Measurements from ENCODE around the gene OR6K6.

- TF ChIP-seq, protein P1, sequence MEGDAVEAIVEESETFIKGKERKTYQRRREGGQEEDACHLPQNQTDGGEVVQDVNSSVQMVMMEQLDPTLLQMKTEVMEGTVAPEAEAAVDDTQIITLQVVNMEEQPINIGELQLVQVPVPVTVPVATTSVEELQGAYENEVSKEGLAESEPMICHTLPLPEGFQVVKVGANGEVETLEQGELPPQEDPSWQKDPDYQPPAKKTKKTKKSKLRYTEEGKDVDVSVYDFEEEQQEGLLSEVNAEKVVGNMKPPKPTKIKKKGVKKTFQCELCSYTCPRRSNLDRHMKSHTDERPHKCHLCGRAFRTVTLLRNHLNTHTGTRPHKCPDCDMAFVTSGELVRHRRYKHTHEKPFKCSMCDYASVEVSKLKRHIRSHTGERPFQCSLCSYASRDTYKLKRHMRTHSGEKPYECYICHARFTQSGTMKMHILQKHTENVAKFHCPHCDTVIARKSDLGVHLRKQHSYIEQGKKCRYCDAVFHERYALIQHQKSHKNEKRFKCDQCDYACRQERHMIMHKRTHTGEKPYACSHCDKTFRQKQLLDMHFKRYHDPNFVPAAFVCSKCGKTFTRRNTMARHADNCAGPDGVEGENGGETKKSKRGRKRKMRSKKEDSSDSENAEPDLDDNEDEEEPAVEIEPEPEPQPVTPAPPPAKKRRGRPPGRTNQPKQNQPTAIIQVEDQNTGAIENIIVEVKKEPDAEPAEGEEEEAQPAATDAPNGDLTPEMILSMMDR (IDR thresholded peaks at IDR 0.05; ENCODE audit: poor library complexity): peak; percentile 8
- TF ChIP-seq EZH2 (IDR thresholded peaks at IDR 0.05; ENCODE audit: borderline replicate concordance): no peak
- no peak for TF ChIP-seq EZH2phosphoT487 (IDR thresholded peaks at IDR 0.05; ENCODE audit: low read depth, severe bottlenecking, unreplicated experiment)
Measured at GRCh38 chr1:158798531-158798930, 44.0 kb downstream of the OR6K6 start.

Measured in hepatocyte (in vitro differentiated cells).